HUES64 (cell line): Measurements from ENCODE around the gene CYP26A1.

Experiments used
- H3K27ac ChIP-seq: 2 replicates; pipeline ENCODE4 v1.7.0; 2013; ENCODE audit warnings: low read depth, low read length, inconsistent platforms
- H3K27me3 ChIP-seq: 2 replicates; pipeline ENCODE4 v1.6.1; 2013; ENCODE audit warnings: mild to moderate bottlenecking, low read length; ENCODE audit not compliant: insufficient read depth
- H3K36me3 ChIP-seq: 2 replicates; pipeline ENCODE4 v1.6.1; 2013; ENCODE audit warnings: mild to moderate bottlenecking, low read length; ENCODE audit not compliant: insufficient read depth
- H3K4me1 ChIP-seq: 2 replicates; pipeline ENCODE4 v1.6.1; 2013; ENCODE audit warnings: mild to moderate bottlenecking, low read length, moderate library complexity; ENCODE audit not compliant: insufficient read depth
- H3K4me3 ChIP-seq: 2 replicates; pipeline ENCODE4 v1.5.1; 2013; ENCODE audit warnings: mild to moderate bottlenecking, low read length, moderate library complexity
- H3K9ac ChIP-seq: 2 replicates; pipeline ENCODE4 v1.6.1; 2013; ENCODE audit warnings: mild to moderate bottlenecking, low read depth, low read length
- H3K9me3 ChIP-seq: 2 replicates; pipeline ENCODE4 v1.6.1; 2013; ENCODE audit warnings: low read depth, low read length; ENCODE audit not compliant: insufficient read depth
- WGBS: fragments of 150-250, 120-280 bp; methylation state at CpG from one replicate; pipeline ENCODE4 v1.1.7; 2013; ENCODE audit warnings: missing lambda C conversion rate; 5-methylcytosine and 5-hydroxymethylcytosine counted together

Gene CYP26A1

GRCh38 chr10:93058139-93058538 is 15.6 kb upstream of the CYP26A1 start:
- WGBS = 98% methylated on average over 2 of the region's 3 CpGs
- H3K36me3 ChIP-seq = no peaks in the 10 kb centered on the region
- no peak overlapping the region for H3K27ac ChIP-seq
- H3K4me3 ChIP-seq = no peak overlapping the region
- H3K9ac ChIP-seq = no peak overlapping the region
- H3K9me3 ChIP-seq = 0 out of 2 replicates have a peak, but pooled peaks cover 2% of the 10 kb centered on the region
- H3K27me3 ChIP-seq = peaks cover 55% of the 10 kb centered on the region
- peaks cover 21% of the 10 kb centered on the region for H3K4me1 ChIP-seq

DNA sequence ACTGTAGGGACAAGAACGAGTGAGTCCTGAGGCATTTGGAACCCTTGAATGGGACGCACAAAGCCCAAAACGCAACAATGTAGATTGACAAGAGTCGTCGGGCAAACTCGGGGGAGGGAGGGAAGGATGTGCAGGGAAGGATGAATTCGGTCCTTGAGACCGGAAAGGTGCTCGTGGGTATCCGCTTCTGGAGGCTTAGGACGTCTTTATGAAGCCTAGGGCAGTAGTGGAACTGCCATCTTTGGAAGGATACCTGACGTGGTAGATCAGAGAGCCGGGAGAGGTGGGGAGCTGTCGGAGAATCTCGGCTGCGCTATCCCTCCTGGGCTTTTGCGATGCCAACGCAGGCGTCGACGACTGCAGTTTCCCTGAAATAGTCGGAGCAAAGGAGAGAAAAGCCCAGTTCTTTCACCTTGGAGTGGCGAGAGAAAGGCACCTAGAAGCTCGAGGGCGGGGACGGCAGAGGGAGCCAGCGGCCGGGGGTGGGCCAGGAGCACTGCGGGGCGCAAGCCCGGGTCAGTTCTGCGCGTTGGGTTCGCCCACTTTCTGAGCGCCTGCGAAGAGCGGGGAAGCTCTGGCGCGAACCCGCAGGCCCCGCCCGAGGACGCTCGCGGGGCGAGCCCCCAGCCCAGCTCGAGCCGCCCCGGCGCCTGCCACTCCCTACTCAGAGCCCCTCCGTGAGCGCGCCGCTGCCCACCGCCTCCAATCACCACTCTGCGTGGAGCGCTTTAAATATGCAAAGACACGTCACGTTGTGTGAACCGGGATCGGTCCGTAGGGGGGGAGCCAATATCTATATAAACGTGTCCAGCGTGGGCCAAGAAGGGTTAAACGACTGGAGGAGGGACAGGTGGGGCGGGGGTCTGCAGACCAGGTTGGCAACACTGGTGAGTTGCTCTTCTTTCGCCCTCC is 13.5 kb upstream of the CYP26A1 start, which contains the start of gene CYP26C1:
TSS of gene CYP26C1 (plus strand) at position 824 of the 912 bp plus-strand sequence. CDS start 466 bp downstream, outside the sequence.
- Histone ChIP-seq H3K4me1 (peaks cover 20% of the 10 kb centered on the region), H3K36me3 (no peaks in the 10 kb centered on the region), H3K9me3 (0 out of 2 replicates have a peak, but pooled peaks cover 2% of the 10 kb centered on the region), H3K4me3 (peak within 1 kb of the TSS; percentile 41), H3K9ac (no peak within 1 kb of the TSS), H3K27ac (no peak within 1 kb of the TSS), H3K27me3 (peaks cover 76% of the 10 kb centered on the region)
- WGBS = 6% methylated on average over 67 of the region's 67 CpGs

GRCh38 chr10:93060887-93061593 is 12.7 kb upstream of the CYP26A1 start:
- Histone ChIP-seq H3K9me3 (0 out of 2 replicates have a peak, but pooled peaks cover 2% of the 10 kb centered on the region), H3K27me3 (peaks cover 84% of the 10 kb centered on the region), H3K9ac (no peak overlapping the region), H3K36me3 (no peaks in the 10 kb centered on the region), H3K4me3 (peak overlapping the region; percentile 41), H3K4me1 (peaks cover 12% of the 10 kb centered on the region), H3K27ac (no peak overlapping the region)
- 6% methylated on average over 45 of the region's 45 CpGs for WGBS

DNA sequence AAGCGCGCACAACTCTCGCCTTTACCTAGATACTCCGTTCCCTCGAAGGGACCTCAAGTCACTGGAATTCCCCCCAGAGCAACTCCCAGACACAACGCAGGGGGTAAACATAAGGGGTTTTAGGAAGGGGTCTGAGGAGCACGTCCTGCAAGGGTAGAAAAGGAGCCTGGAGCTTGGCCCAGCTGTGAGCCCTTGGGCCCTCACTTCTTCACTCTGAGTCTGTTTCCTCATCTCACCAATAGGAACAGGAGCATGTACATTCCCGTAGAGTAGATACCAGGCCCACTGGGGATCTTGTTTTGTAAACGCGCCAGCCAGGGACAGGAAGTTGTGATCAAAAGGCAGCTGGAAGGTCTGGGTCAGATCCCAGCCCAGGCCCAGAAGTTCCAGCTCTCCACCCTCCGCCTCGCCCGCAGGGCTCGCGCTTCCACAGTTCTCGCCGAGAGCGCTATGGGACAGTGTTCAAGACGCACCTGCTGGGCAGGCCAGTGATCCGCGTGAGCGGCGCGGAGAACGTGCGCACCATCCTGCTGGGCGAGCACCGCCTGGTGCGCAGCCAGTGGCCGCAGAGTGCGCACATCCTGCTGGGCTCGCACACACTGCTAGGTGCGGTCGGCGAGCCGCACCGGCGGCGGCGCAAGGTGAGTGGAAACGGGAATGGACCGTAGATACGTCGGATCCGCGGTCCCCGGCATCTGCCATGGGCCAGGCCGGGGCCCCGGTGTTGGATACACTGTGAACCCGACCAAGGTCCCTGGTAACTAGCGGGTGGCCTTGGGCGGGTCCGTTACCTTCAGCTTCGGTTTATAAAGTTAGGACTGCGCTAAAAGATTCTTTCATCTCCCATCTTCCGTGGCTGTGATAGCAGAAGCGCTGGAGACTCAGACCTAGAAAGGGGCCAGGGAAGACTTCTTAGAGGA is 11.8 kb upstream of the CYP26A1 start:
- Histone ChIP-seq H3K9ac (no peak overlapping the region), H3K27ac (no peak overlapping the region), H3K36me3 (no peaks in the 10 kb centered on the region), H3K9me3 (0 out of 2 replicates have a peak, but pooled peaks cover 2% of the 10 kb centered on the region), H3K4me1 (peaks cover 4% of the 10 kb centered on the region; the same call in 1 of the 2 replicates), H3K27me3 (peaks cover 92% of the 10 kb centered on the region), H3K4me3 (peak overlapping the region; percentile 41)
- WGBS = 7% methylated on average over 55 of the region's 57 CpGs

GRCh38 chr10:93062514-93063143 is 11.1 kb upstream of the CYP26A1 start:
- no peak overlapping the region for H3K27ac ChIP-seq
- H3K4me3 ChIP-seq = peak overlapping the region; percentile 41
- no peak overlapping the region for H3K9ac ChIP-seq
- 0 out of 2 replicates have a peak, but pooled peaks cover 2% of the 10 kb centered on the region for H3K9me3 ChIP-seq
- peaks cover 3% of the 10 kb centered on the region; the same call in 1 of the 2 replicates for H3K4me1 ChIP-seq
- 2% methylated on average over 68 of the region's 68 CpGs for WGBS
- peaks cover 100% of the 10 kb centered on the region for H3K27me3 ChIP-seq
- no peaks in the 10 kb centered on the region for H3K36me3 ChIP-seq

DNA sequence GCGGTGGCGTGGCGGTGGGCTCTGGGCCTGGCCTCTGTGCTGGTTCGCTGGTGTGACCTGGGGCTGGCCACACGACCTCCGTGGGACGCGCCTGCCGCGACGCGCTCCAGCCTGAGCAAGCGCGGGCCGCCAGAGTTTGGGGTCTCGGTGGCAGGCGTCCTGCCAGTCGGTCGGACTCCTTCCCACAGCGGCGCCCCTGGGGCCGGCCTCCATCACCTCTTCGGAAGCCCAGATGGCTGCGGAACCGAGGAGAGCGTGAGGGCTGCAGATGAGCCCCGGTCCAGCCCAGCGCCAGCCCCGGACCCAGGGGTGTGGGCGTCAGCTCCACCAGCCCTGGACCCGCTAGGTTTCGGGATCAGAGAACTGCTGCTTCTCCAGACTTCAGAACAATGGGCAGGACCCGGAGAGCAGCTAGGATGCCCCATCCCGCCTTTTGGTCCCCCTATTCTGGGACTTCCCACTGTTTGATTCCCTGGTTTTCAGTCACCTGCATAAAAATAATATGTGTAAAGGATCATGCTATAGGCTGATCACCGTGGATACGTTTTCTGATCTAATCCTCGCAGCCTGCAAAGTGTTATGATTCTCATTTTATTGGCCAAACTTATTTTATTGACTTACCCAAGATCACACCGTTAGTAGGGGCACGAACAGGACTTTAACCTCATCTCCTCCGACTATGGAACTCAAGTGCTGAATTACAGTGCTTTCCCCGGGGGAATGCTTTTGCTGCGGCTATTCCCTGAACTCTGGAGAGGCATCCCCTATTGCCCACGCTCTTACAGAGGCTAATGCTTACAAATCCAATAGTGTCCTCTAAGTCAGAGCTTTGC is 10.3 kb upstream of the CYP26A1 start:
- Histone ChIP-seq H3K9ac (no peak overlapping the region), H3K36me3 (no peaks in the 10 kb centered on the region), H3K27ac (no peak overlapping the region), H3K9me3 (0 out of 2 replicates have a peak, but pooled peaks cover 2% of the 10 kb centered on the region), H3K27me3 (peaks cover 100% of the 10 kb centered on the region), H3K4me3 (peak overlapping the region; percentile 41), H3K4me1 (peaks cover 9% of the 10 kb centered on the region; the same call in 1 of the 2 replicates)
- 13% methylated on average over 43 of the region's 43 CpGs for WGBS

GRCh38 chr10:93063977-93064660 is 9.6 kb upstream of the CYP26A1 start:
- Histone ChIP-seq H3K36me3 (no peaks in the 10 kb centered on the region), H3K27me3 (peaks cover 100% of the 10 kb centered on the region), H3K9ac (no peak overlapping the region), H3K9me3 (0 out of 2 replicates have a peak, but pooled peaks cover under 1% of the 10 kb centered on the region), H3K4me1 (peaks cover 9% of the 10 kb centered on the region; the same call in 1 of the 2 replicates), H3K4me3 (no peak overlapping the region), H3K27ac (no peak overlapping the region)
- WGBS = 77% methylated on average over 9 of the region's 9 CpGs

- WGBS = 52% methylated on average over 11 of the region's 12 CpGs
Observed at GRCh38 chr10:93064874-93065660, 8.6 kb upstream of the CYP26A1 start.

More at GRCh38 chr10:93064874-93065660, 8.6 kb upstream of the CYP26A1 start:
- Histone ChIP-seq H3K27me3 (peaks cover 100% of the 10 kb centered on the region), H3K4me3 (peak overlapping the region; percentile 47), H3K9ac (no peak overlapping the region), H3K27ac (no peak overlapping the region), H3K9me3 (no peaks in the 10 kb centered on the region), H3K36me3 (no peaks in the 10 kb centered on the region), H3K4me1 (peaks cover 6% of the 10 kb centered on the region; the same call in 1 of the 2 replicates)
